Thyroid gland (tissue), 4 donors: ENCODE results near the gene RRP1B. TPM values are rescaled to one million over a fixed set of nuclear protein-coding genes. Genes with fewer than 3 reads are reported as not detected.

Experiments
- DNase-seq, 2 donors: peaks; one replicate each; pipeline ENCODE4 v3.0.0-alpha.2; 2019
- H3K27ac ChIP-seq, 3 donors: fragments of 200-600 bp; sonication (generic); 1 replicate in 2 of 3; 2 replicates in 1 of 3; pipeline ENCODE4 v1.5.1; 2016 to 2019; ENCODE audit warnings: mild to moderate bottlenecking in 1 of 3, moderate library complexity in 1 of 3
- H3K27me3 ChIP-seq: fragments of 200-600 bp; sonication (generic); one replicate; pipeline ENCODE4 v1.5.1; 2019
- H3K36me3 ChIP-seq, 2 donors: fragments of 200-600 bp; sonication (generic); one replicate each; pipeline ENCODE4 v1.5.1; 2016 to 2019
- H3K4me1 ChIP-seq, 2 donors: fragments of 200-600 bp; sonication (generic); one replicate each; pipeline ENCODE4 v1.5.1; 2017 to 2019
- H3K4me3 ChIP-seq, 3 donors: fragments of 200-600 bp; sonication (generic); replicated peaks in 1 of 3; 1 replicate in 2 of 3; 2 replicates in 1 of 3; pipeline ENCODE4 v1.5.1; 2016; ENCODE audit warnings: mild to moderate bottlenecking in 1 of 3
- H3K9me3 ChIP-seq: fragments of 200-600 bp; sonication (generic); one replicate; pipeline ENCODE4 v1.5.1; 2017
- POLR2A ChIP-seq, 2 donors: fragments of 450-650 bp; IDR thresholded peaks; one replicate each; pipeline ENCODE4 v1.6.1; 2017; ENCODE audit warnings: antibody characterized with exemption in 2 of 2, mild to moderate bottlenecking in 2 of 2, moderate library complexity in 1 of 2
- WGBS, 2 donors: methylation state at CpG; one replicate each; pipeline ENCODE4 v1.1.5; 2017; 5-methylcytosine and 5-hydroxymethylcytosine counted together
- intact Hi-C: fragments of 100-400 bp; cut with DNase I; formaldehyde crosslinking; loops from one replicate; pipeline ENCODE4 v1.15.1; 2023
- total RNA-seq, 4 donors: library from RNA; depleted of rRNA; stranded (reverse); fragments of >200 nt; gene quantifications; one replicate each; pipeline ENCODE4 v1.2.3, GENCODE V29; 2016
- TF ChIP-seq, protein P1 (sequence below), 6 experiments: fragments of 200-600 bp in 3 of 6; fragments of 450-650 bp in 3 of 6; sonication (generic) in 3 of 6; IDR thresholded peaks; one replicate each; pipeline ENCODE4 v1.5.1; 2016 to 2019; ENCODE audit warnings: antibody characterized with exemption in 6 of 6, mild to moderate bottlenecking in 2 of 6, inconsistent platforms in 1 of 6, moderate library complexity in 1 of 6

The RRP1B gene
- total RNA-seq, 4 donors from 2014 or later, result 19.7 to 22.8 (median 20.5) TPM

GRCh38 chr21:43733060-43733459 is 73.7 kb downstream of the RRP1B start:
- intact Hi-C loops, result no loop called here
- no peaks in the 10 kb centered on the region for H3K27me3 ChIP-seq
- TF ChIP-seq, protein P1, sequence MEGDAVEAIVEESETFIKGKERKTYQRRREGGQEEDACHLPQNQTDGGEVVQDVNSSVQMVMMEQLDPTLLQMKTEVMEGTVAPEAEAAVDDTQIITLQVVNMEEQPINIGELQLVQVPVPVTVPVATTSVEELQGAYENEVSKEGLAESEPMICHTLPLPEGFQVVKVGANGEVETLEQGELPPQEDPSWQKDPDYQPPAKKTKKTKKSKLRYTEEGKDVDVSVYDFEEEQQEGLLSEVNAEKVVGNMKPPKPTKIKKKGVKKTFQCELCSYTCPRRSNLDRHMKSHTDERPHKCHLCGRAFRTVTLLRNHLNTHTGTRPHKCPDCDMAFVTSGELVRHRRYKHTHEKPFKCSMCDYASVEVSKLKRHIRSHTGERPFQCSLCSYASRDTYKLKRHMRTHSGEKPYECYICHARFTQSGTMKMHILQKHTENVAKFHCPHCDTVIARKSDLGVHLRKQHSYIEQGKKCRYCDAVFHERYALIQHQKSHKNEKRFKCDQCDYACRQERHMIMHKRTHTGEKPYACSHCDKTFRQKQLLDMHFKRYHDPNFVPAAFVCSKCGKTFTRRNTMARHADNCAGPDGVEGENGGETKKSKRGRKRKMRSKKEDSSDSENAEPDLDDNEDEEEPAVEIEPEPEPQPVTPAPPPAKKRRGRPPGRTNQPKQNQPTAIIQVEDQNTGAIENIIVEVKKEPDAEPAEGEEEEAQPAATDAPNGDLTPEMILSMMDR (IDR thresholded peaks at IDR 0.05), result no peak
- TF ChIP-seq POLR2A (IDR thresholded peaks at IDR 0.05), result no peak
- H3K36me3 ChIP-seq, result no peaks in the 10 kb centered on the region
- DNase-seq, result no peak
- H3K4me3 ChIP-seq, result no peak overlapping the region
- H3K27ac ChIP-seq, result peak overlapping the region in 1 of 3 donors; percentile 98
- no peaks in the 10 kb centered on the region for H3K9me3 ChIP-seq
- H3K4me1 ChIP-seq, result peaks cover 55 to 75% of the 10 kb centered on the region in 2 donors
- 58 to 62% methylated on average over 10 of the region's 10 CpGs for WGBS, 2 donors

- no peaks in the 10 kb centered on the region for H3K9me3 ChIP-seq
- DNase-seq, result no peak
- 78 to 90% methylated on average over 15 of the region's 15 CpGs for WGBS, 2 donors
- H3K4me3 ChIP-seq, result no peak overlapping the region
- no peaks in the 10 kb centered on the region for H3K27me3 ChIP-seq
- no peaks in the 10 kb centered on the region for H3K36me3 ChIP-seq
- intact Hi-C loops, result no loop called here
- peaks cover 54 to 74% of the 10 kb centered on the region in 2 donors for H3K4me1 ChIP-seq
- no peak for TF ChIP-seq POLR2A (IDR thresholded peaks at IDR 0.05)
- TF ChIP-seq, protein P1 (IDR thresholded peaks at IDR 0.05), result no peak
- H3K27ac ChIP-seq, result peak overlapping the region in 2 of 3 donors; percentile 97 to 98
Observed at GRCh38 chr21:43733529-43734071, 74.2 kb downstream of the RRP1B start.

GRCh38 chr21:43734131-43734927 is 75.0 kb downstream of the RRP1B start:
- peak overlapping the region in 2 of 3 donors; percentile 97 to 98 for H3K27ac ChIP-seq
- DNase-seq, result no peak
- TF ChIP-seq POLR2A (IDR thresholded peaks at IDR 0.05), result no peak
- TF ChIP-seq, protein P1 (IDR thresholded peaks at IDR 0.05), result no peak
- H3K4me3 ChIP-seq, result no peak overlapping the region
- peaks cover 47 to 72% of the 10 kb centered on the region in 2 donors for H3K4me1 ChIP-seq
- H3K27me3 ChIP-seq, result no peaks in the 10 kb centered on the region
- H3K36me3 ChIP-seq, result no peaks in the 10 kb centered on the region
- WGBS, 2 donors, result 86 to 89% methylated on average over 22 to 25 of the region's 25 CpGs
- H3K9me3 ChIP-seq, result no peaks in the 10 kb centered on the region
- intact Hi-C loops, result no loop called here

GRCh38 chr21:43734928-43735229 is 75.5 kb downstream of the RRP1B start:
- no peak overlapping the region for H3K4me3 ChIP-seq
- H3K36me3 ChIP-seq, result no peaks in the 10 kb centered on the region
- intact Hi-C loops, result no loop called here
- DNase-seq, result peak in 1 of 2 donors; percentile 20
- WGBS, 2 donors, result 72 to 88% methylated on average over 9 of the region's 9 CpGs
- H3K4me1 ChIP-seq, result peaks cover 42 to 66% of the 10 kb centered on the region in 2 donors
- H3K9me3 ChIP-seq, result no peaks in the 10 kb centered on the region
- no peak for TF ChIP-seq POLR2A (IDR thresholded peaks at IDR 0.05)
- TF ChIP-seq, protein P1 (IDR thresholded peaks at IDR 0.05), result no peak
- peak overlapping the region in 2 of 3 donors; percentile 97 to 98 for H3K27ac ChIP-seq
- H3K27me3 ChIP-seq, result no peaks in the 10 kb centered on the region
